Germinal center (tissue), 1 donor: ENCODE measurements around the gene ATP2A3.

ENCODE experiments used
- DNase-seq: peaks from one replicate; pipeline ENCODE4 v3.0.0; 2012; ENCODE audit warnings: mixed read lengths, low spot score

The ATP2A3 gene

GRCh38 chr17:3910420-3911270, 53.6 kb downstream of the ATP2A3 start:
- no peak for DNase-seq

DNA sequence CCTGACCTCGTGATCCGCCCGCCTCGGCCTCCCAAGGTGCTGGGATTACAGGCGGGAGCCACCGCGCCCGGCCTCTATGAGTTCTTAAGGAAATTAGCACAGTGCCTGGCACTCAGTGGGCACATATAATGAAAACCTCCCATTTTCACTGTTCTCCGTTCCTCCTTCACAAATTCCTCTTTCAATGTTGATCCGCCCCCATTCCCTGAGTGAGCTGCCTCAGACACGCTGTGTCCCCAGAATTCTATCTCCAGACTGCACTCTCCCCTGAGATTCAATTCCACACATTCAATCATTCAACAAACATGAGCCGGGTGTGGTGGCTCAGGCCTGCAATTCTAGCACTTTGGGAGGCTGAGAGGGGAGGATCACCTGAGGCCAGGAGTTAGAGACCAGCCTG, 55.0 kb downstream of the ATP2A3 start:
- no peak for DNase-seq

- no peak for DNase-seq
Measured at GRCh38 chr17:3907483-3908216, 56.6 kb downstream of the ATP2A3 start.

DNA sequence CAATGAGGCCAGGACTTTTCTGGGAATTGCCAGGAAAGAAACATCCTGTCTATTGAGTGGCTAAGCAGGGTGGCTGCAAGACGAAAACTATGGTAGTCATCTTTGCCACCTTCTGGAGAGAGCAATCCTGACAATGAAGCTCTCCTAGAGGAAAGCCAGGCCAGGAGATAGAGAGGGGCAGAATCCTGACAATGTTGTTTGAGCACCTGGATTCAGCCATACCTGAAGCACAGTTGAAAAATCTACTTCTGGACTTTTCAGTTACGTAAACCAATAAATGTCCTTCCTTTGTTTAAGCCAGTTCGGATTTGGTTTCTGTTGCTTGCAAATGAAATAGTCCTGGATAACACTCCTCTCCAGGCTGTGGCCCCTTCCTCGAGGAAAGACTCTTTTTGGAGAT, 57.4 kb downstream of the ATP2A3 start:
- no peak for DNase-seq

DNA sequence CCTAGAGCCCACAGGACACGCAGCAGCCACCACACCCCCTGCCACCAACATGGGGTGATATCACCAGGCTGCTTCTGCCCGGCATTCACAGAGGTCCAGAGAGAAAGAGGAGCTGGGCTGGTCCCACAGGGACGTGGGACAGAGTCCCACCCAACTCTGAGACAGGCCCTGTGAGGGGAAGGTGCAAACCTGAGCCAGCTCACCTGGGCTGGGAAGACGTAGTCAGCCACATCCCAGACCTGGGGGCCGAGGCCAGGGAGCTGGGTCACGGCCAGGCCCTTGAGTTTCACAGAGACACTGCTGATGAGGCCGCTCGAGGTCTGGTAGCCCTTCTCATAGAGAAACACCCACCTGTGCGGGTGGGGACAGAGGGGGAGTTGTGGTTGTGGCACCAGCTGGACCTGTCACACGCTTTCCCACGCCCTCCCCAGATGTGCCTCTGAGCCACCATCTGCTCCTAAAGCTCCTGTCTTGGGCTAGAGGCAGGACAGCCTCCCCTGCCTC, 59.2 kb downstream of the ATP2A3 start:
- DNase-seq: no peak

DNA sequence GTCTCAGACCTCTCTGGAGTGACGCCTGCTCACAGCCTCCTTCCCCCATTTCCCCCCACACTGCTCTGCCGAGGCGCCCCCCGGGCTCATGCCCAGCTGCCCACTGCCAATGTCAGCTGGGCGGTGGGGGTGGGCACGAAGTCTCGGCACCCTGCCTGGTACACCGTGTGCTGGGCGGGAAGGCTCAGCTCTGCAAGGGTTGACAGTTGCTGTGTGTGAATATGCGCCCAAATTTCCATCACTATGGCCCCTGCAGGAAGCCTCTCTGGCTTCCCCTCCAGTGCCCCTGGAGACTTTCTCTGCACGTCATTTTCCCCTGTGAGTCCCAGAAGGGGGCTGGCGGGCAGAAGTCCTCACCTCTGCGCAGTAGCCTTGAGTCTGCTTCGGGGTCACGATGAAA, 59.7 kb downstream of the ATP2A3 start:
- DNase-seq: no peak

DNA sequence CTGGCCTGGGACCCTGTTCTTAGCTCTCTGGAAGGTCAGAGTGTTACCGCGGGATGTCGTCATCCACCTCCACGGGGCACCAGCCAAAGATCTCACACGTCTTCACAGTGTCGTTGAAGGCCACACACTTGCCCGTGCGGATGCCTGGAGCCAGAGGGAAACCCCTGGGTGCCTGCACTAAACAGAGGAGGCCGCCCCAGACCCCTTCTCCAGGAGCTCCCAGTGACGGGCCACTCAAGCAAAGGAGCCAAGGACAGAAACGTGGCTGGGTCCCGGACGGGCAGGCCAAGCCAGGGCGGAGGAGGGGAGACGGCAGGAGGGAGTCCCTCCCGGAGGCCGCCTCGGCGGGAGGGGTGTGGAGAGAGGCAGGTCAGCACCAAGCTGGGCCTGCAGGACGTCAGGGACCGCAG, 60.4 kb downstream of the ATP2A3 start:
- DNase-seq: no peak

GRCh38 chr17:3903051-3903825, 61.0 kb downstream of the ATP2A3 start:
- DNase-seq: no peak

GRCh38 chr17:3900646-3901045, 63.6 kb downstream of the ATP2A3 start:
- DNase-seq: no peak

- DNase-seq: no peak
Measured at GRCh38 chr17:3897731-3898130, 66.5 kb downstream of the ATP2A3 start.

- DNase-seq: no peak
Measured at GRCh38 chr17:3896968-3897235, 67.3 kb downstream of the ATP2A3 start.

DNA sequence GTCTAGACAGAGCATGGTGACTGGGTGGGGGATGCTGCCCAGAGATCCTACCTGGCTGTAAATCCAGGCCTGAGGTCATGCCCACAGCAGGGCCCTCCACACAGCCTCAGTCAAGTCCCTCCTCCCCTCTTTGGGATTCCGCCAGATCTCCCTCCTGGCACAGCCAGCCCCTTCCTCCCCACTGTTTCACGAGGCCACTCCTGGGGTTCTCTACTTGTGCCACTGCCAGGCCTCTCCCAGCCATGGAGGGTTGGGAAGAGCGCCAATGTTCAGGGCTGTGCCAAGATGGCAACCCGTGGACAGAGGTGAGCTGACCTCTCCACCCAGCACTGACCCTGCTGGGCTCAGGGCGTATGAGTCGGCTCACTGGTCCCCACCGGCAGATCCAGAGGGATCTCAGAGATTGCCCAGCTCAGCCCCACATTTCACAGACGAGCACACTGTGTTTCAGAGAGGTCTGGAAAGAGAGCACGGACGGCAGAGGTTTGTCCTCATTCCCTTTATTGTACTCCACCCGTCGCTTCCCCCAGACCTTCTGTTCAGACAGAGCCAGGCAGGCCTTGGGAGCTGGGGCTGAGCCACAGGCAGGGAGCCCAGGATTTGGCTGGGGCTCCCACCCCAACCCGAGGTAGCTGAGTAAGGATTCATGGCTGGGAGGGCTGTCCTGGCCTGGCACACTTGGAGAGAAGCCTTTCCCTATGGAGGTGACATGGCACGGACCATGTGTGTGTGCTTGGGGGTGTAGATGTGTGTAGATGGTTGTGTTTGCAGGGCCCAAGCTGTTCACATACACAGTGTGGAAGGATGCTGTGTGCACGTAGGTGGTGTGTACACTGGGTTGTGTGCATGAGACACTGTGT, 67.9 kb downstream of the ATP2A3 start:
- no peak for DNase-seq

DNA sequence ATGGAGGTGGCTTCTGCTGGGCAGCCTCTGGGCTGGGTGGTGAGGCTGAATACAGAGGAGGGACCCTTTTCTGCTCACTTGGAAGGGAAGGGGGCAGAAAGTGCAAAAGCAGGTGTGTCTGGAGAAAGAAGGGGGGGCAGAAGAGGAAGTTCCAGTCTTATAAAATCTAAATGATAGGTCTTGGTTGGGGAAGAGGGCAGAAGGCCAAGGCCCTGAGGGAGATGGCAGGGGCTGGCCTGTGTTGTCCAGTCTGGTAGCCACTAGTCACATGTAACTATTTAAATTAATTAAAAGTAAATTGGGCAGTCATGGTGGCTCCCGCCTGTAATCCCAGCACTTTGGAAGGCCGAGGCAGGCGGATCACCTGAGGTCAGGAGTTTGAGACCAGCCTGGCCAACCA, 68.9 kb downstream of the ATP2A3 start:
- no peak for DNase-seq

- DNase-seq: no peak
Measured at GRCh38 chr17:3894911-3895343, 69.3 kb downstream of the ATP2A3 start.

DNA sequence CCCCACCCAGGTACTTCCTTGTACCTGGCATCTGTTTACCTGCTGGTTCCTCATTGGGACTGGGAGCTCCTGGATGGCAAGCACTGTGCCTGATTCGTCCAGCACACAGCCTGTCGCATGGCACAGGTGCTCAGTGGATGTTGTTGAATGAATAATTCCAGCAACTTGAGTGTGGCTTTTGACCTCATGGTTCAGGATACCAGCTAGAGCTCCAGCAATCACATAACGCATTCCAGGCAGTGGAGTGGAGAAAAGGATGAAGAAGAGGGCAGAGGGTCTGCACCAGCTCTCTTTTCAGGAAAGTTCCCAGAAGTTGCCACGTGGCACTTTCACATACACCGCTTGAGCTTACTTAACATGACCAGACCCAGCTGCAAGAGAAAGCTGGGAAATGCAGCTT, 70.0 kb downstream of the ATP2A3 start:
- DNase-seq: no peak

DNA sequence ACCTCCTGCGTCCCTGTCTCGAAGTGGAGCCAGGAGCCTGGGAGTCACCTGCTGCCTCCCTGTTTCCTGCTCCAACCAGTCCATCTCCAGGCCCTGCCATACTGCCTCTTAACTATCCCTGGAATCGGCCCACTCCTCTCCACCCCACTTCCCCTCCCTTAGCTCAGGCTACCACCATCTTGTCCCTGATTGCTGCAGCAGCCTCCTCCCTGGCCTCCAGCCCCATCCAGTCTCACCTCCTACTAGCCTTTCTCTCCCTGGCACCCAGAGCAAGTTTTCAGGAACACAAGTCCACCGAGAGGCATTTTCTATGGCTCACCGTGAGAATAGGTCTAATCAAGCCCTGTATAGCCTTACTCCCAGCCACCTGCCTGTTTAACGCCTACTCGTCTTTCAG, 70.5 kb downstream of the ATP2A3 start:
- DNase-seq: no peak

DNA sequence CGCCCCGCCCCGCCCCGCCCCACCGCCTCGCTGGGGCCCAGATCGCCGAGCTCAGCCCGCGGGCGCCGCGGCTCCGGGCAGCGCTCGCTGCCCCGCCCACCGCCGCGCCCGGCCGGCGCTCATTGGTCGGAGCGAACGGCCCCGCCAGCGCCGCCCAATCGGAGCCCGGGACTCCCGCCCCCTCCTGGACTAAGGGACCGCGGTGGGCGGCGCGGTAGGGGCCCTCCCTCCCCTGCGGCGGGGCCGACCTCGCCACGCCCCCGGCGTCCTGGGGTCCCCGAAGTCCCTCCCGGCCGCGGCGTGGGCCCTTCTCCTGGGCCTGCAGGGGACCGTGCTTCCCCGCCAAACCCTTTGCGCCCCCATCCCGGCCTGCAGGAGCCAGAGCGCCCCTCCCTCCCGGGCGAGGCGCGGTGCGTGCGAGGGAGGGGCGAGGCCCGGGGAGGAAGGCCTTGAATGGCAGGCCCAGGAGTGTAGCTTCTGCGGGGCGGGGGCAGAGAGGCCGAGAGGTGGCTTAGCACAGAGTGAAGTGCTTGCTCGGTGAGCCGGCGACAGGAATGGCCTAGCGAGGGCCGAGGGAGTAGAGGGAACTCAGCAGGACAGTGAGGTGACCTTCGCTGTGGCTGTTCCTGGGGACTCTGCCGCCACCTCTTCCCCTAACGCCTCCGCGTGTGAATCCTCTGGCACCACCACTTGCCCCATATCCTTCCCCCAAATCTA, 71.1 kb downstream of the ATP2A3 start, which contains the start of gene CAMKK1:
Gene CAMKK1, minus strand, starts transcription at position 51 of the 717 bp plus-strand sequence. CDS start 7,366 bp downstream, outside the sequence.
- peak; percentile 98 for DNase-seq

DNA sequence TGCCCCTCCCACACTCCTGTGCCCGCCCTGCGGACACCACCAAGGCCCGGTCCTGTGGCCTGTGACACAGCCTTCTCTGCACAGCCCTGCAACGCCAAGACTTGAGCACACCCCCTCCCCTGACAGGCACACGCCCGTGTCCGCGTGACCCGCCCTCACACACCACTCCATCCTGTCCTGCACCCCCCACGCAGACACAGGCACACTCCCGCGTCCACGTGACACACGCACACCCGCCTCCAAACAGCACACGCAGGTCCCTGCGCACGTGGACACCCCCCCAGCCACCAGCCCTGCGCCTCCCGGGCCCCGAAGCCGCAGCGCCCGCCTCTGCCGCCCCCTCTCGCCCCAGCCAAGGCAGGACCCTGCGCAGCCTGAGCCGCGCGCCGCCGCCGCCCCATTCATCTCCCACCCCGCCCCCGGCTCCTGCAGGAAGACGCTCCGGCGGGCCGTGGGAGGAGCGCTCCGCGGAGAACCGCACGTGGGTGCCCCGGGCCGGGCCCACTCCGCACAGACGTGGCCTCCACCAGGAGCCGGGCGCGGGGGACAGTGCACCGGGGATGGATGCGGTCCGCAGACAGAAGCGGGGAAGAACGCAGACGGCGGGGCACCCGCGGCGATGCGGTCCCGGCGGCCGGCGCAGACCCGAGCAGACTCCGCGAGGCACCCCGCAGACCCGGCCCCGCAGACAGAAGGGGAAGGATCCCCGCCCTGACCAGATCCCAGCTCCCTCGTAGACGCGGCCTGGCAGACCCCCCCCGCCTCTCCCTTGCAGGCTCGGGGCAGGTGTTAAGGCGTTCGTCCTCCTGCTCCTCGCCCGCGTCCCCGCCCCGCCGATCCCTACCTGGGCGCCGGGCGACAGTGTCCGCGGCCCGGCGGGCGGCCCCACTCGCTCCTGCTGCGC, 71.9 kb downstream of the ATP2A3 start:
- peak; percentile 61 for DNase-seq

GRCh38 chr17:3891626-3892094, 72.6 kb downstream of the ATP2A3 start:
- no peak for DNase-seq

GRCh38 chr17:3890878-3891219, 73.4 kb downstream of the ATP2A3 start:
- DNase-seq: no peak
